ENCODE measurements around the gene FMC1.
A peak's percentile ranks its signal among the peaks of the same experiment; 100 is the strongest.

The FMC1 gene

GRCh38 chr7:139361523-139361922, 20.4 kb downstream of the FMC1 start:
- TF ChIP-seq CTCF (conservative IDR thresholded peaks at IDR 0.05; ENCODE audit: low read length) (no peak), EZH2phosphoT487 (IDR thresholded peaks at IDR 0.05; ENCODE audit: borderline replicate concordance) (no peak)
- H3K9ac ChIP-seq (ENCODE audit: low read depth, low read length, poor library complexity, severe bottlenecking): peak overlapping the region; percentile 99
- peaks cover 21% of the 10 kb centered on the region; the same call in 1 of the 2 replicates for H3K36me3 ChIP-seq (ENCODE audit: insufficient read depth, low read length)
- peak overlapping the region; percentile 79 for H3K4me3 ChIP-seq (ENCODE audit: low read length, poor library complexity, severe bottlenecking)
- no peaks in the 10 kb centered on the region for H3K27me3 ChIP-seq (ENCODE audit: insufficient read depth, low read length, poor library complexity, severe bottlenecking)
- H3K4me1 ChIP-seq (ENCODE audit: insufficient read depth, low read length, poor library complexity, severe bottlenecking): peaks cover 40% of the 10 kb centered on the region
- H4K20me1 ChIP-seq (ENCODE audit: insufficient read depth, low read length, poor library complexity, severe bottlenecking): peaks cover 61% of the 10 kb centered on the region
- peaks cover 77% of the 10 kb centered on the region for H3K79me2 ChIP-seq (ENCODE audit: insufficient read depth, low read length)
- peaks cover 7% of the 10 kb centered on the region for H3F3A ChIP-seq (ENCODE audit: low read depth)
- H3K9me2 ChIP-seq (replicated peaks; ENCODE audit: low read depth, low read length): no peaks in the 10 kb centered on the region
- H3K4me2 ChIP-seq (ENCODE audit: low read depth, low read length, poor library complexity, severe bottlenecking): peak overlapping the region; percentile 98
- no peak overlapping the region for H2AFZ ChIP-seq (ENCODE audit: low read length)
- no peaks in the 10 kb centered on the region for H3K9me3 ChIP-seq (ENCODE audit: insufficient read depth, low read depth, low read length)

GRCh38 chr7:139362302-139362701, 21.2 kb downstream of the FMC1 start:
- Histone ChIP-seq H3F3A (ENCODE audit: low read depth) (peaks cover 7% of the 10 kb centered on the region), H3K4me3 (ENCODE audit: low read length, poor library complexity, severe bottlenecking) (peak overlapping the region; percentile 79), H3K9me2 (replicated peaks; ENCODE audit: low read depth, low read length) (no peaks in the 10 kb centered on the region), H3K4me1 (ENCODE audit: insufficient read depth, low read length, poor library complexity, severe bottlenecking) (peaks cover 41% of the 10 kb centered on the region), H3K9ac (ENCODE audit: low read depth, low read length, poor library complexity, severe bottlenecking) (peak overlapping the region; percentile 99), H3K4me2 (ENCODE audit: low read depth, low read length, poor library complexity, severe bottlenecking) (peak overlapping the region; percentile 98), H3K27me3 (ENCODE audit: insufficient read depth, low read length, poor library complexity, severe bottlenecking) (no peaks in the 10 kb centered on the region), H3K36me3 (ENCODE audit: insufficient read depth, low read length) (peaks cover 24% of the 10 kb centered on the region; the same call in 1 of the 2 replicates), H3K9me3 (ENCODE audit: insufficient read depth, low read depth, low read length) (no peaks in the 10 kb centered on the region), H4K20me1 (ENCODE audit: insufficient read depth, low read length, poor library complexity, severe bottlenecking) (peaks cover 69% of the 10 kb centered on the region), H2AFZ (ENCODE audit: low read length) (no peak overlapping the region), H3K79me2 (ENCODE audit: insufficient read depth, low read length) (peaks cover 85% of the 10 kb centered on the region)
- TF ChIP-seq EZH2phosphoT487 (IDR thresholded peaks at IDR 0.05; ENCODE audit: borderline replicate concordance): no peak
- TF ChIP-seq CTCF (conservative IDR thresholded peaks at IDR 0.05; ENCODE audit: low read length): no peak

GRCh38 chr7:139362981-139363380, 21.8 kb downstream of the FMC1 start:
- peaks cover 46% of the 10 kb centered on the region for H3K4me1 ChIP-seq (ENCODE audit: insufficient read depth, low read length, poor library complexity, severe bottlenecking)
- peaks cover 87% of the 10 kb centered on the region for H3K79me2 ChIP-seq (ENCODE audit: insufficient read depth, low read length)
- no peak overlapping the region for H2AFZ ChIP-seq (ENCODE audit: low read length)
- peaks cover 7% of the 10 kb centered on the region for H3F3A ChIP-seq (ENCODE audit: low read depth)
- no peaks in the 10 kb centered on the region for H3K27me3 ChIP-seq (ENCODE audit: insufficient read depth, low read length, poor library complexity, severe bottlenecking)
- TF ChIP-seq EZH2phosphoT487 (IDR thresholded peaks at IDR 0.05; ENCODE audit: borderline replicate concordance) (no peak), CTCF (conservative IDR thresholded peaks at IDR 0.05; ENCODE audit: low read length) (no peak; the same call in 1 of the 2 replicates)
- peak overlapping the region; percentile 98 for H3K4me2 ChIP-seq (ENCODE audit: low read depth, low read length, poor library complexity, severe bottlenecking)
- H4K20me1 ChIP-seq (ENCODE audit: insufficient read depth, low read length, poor library complexity, severe bottlenecking): peaks cover 75% of the 10 kb centered on the region
- peaks cover 30% of the 10 kb centered on the region; the same call in 1 of the 2 replicates for H3K36me3 ChIP-seq (ENCODE audit: insufficient read depth, low read length)
- no peaks in the 10 kb centered on the region for H3K9me2 ChIP-seq (replicated peaks; ENCODE audit: low read depth, low read length)
- peak overlapping the region; percentile 79 for H3K4me3 ChIP-seq (ENCODE audit: low read length, poor library complexity, severe bottlenecking)
- H3K9me3 ChIP-seq (ENCODE audit: insufficient read depth, low read depth, low read length): no peaks in the 10 kb centered on the region
- H3K9ac ChIP-seq (ENCODE audit: low read depth, low read length, poor library complexity, severe bottlenecking): peak overlapping the region; percentile 99
